Brain microvascular endothelial cell (primary cell): ENCODE measurements around the gene DEGS2.

ENCODE experiments used
- DNase-seq: peaks from one replicate; pipeline ENCODE4 v3.0.0-alpha.2; 2020
- H3K27ac ChIP-seq: fragments of 250-450 bp; sonication (Bioruptor Pico); 2 replicates; pipeline ENCODE4 v1.5.1; 2020; ENCODE audit warnings: mild to moderate bottlenecking, moderate library complexity
- H3K27me3 ChIP-seq: fragments of 250-450 bp; sonication (Bioruptor Pico); replicated peaks from 2 replicates; pipeline ENCODE4 v1.5.1; 2020; ENCODE audit warnings: mild to moderate bottlenecking
- H3K36me3 ChIP-seq: fragments of 250-450 bp; sonication (Bioruptor Pico); replicated peaks from 2 replicates; pipeline ENCODE4 v1.5.1; 2020; ENCODE audit warnings: mild to moderate bottlenecking
- H3K4me3 ChIP-seq: 2 replicates; pipeline ENCODE4 v1.5.1; 2011; ENCODE audit warnings: low read depth, mild to moderate bottlenecking, control low read depth, low read length, moderate library complexity
- in situ Hi-C: cut with HindIII; loops from 2 replicates; pipeline ENCODE4 v1.10.0; 2017; ENCODE audit warnings: low sequenced_read_pairs, low pct_ligation_motif_present
- TF ChIP-seq, protein P1 (sequence below): IDR thresholded peaks from 2 replicates; pipeline ENCODE4 v1.5.1; 2011; ENCODE audit warnings: low read depth, mild to moderate bottlenecking, moderate library complexity, low read length, control low read depth, inconsistent platforms; ENCODE audit errors: missing control alignments

The DEGS2 gene

DNA sequence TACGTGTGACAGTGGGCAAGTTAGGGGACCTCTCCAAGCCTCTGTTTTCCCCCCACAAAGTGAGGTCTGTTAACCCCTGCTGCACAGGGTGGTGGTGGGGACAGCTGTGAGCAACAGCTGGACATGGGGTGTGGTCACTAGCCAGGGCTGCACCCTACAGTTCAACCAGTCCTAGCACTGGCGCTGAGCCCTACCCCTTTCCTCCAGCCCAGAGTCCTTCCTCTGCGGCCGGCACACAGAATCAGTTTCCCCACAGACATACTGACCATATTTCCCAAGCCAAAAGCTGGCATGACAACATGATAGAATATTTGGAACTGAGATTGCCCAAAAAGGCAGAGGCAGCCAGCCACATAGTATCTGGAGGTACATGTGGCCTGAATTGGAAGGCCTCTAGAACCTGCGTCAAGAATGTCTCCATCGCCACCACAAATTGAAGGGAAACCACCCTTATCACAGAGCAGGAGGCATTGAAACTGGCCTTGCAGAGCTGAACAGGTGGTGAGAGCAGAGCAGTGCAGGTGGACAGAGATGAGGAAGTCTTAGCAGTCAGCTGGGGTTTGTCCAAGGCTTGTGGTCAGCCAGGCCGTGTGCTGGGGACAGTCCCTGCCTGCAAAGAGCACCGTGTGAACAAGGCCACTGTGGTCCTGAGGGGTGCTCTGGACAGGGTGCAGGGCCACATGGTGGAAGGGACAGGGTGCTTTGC lies 21.2 kb downstream of the DEGS2 start:
- Histone ChIP-seq H3K27ac (no peak overlapping the region), H3K4me3 (no peak overlapping the region), H3K27me3 (no peaks in the 10 kb centered on the region), H3K36me3 (no peaks in the 10 kb centered on the region)
- in situ Hi-C loops: no loop called here
- TF ChIP-seq, protein P1, sequence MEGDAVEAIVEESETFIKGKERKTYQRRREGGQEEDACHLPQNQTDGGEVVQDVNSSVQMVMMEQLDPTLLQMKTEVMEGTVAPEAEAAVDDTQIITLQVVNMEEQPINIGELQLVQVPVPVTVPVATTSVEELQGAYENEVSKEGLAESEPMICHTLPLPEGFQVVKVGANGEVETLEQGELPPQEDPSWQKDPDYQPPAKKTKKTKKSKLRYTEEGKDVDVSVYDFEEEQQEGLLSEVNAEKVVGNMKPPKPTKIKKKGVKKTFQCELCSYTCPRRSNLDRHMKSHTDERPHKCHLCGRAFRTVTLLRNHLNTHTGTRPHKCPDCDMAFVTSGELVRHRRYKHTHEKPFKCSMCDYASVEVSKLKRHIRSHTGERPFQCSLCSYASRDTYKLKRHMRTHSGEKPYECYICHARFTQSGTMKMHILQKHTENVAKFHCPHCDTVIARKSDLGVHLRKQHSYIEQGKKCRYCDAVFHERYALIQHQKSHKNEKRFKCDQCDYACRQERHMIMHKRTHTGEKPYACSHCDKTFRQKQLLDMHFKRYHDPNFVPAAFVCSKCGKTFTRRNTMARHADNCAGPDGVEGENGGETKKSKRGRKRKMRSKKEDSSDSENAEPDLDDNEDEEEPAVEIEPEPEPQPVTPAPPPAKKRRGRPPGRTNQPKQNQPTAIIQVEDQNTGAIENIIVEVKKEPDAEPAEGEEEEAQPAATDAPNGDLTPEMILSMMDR: no peak
- DNase-seq: no peak

DNA sequence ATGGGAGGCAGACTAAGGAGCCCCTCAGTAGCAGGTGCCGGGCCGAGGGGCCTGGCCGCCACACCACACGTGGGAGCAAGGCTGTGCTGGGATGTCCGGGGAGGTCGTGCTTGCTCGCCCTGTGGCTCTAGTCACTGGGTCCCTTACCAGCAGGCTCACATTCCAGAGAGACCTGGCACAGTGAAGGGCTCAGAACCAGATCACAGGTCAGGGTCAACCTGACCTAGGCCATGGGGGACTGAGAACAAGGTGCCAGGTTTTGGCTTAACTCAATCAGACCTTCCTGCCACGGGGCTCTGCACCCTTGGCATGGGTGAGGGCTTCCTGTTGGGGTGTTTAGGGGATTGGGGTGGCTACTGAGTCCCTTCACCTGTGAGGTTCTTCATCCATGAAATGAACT lies 22.3 kb downstream of the DEGS2 start:
- in situ Hi-C loops: no loop called here
- DNase-seq: no peak
- no peaks in the 10 kb centered on the region for H3K27me3 ChIP-seq
- no peak overlapping the region for H3K27ac ChIP-seq
- TF ChIP-seq, protein P1: no peak
- no peaks in the 10 kb centered on the region for H3K36me3 ChIP-seq
- no peak overlapping the region for H3K4me3 ChIP-seq

DNA sequence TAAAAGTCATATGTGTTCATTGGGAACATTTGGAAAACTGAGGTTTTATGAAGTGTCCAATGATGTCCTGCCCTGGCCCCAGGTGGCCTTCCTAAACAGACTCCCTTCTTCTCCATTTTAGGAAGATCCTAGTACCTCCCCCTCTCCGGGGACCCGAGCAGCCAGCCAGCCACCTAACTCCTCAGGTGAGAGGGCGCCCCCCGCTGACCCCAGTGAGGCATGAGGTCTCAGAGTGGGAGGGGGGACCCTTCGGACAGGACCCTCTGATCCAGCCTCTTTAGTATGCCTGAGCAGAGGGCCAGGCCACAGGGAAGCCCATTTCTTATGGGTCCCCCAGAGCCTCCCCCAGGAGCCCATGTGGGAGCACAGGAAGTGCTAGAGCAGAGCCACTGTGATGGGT lies 23.7 kb downstream of the DEGS2 start:
- TF ChIP-seq, protein P1: no peak
- in situ Hi-C loops: no loop called here
- no peak overlapping the region for H3K27ac ChIP-seq
- H3K27me3 ChIP-seq: no peaks in the 10 kb centered on the region
- DNase-seq: no peak
- H3K36me3 ChIP-seq: no peaks in the 10 kb centered on the region
- no peak overlapping the region for H3K4me3 ChIP-seq

DNA sequence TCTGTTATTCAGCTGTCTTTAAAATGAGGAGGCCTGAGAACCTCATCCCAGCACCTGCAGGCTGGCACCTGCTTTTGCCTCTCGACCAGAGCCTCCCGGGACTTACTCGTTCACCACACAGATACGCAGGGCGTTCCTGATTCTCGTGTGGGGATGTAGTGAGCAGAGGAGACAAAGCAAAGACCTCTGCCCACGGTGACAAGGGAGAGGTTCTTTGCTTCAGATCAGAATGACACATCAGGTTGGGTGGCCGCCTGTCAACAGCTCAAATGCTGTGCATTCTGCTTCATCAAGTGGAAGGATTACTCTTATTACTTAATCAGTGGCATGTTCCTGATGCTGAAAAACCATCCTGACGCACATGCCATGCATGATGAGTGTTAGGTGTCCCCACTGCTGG lies 24.4 kb downstream of the DEGS2 start:
- Histone ChIP-seq H3K36me3 (no peaks in the 10 kb centered on the region), H3K4me3 (no peak overlapping the region), H3K27me3 (no peaks in the 10 kb centered on the region), H3K27ac (no peak overlapping the region)
- TF ChIP-seq, protein P1: no peak
- in situ Hi-C loops: no loop called here
- no peak for DNase-seq

DNA sequence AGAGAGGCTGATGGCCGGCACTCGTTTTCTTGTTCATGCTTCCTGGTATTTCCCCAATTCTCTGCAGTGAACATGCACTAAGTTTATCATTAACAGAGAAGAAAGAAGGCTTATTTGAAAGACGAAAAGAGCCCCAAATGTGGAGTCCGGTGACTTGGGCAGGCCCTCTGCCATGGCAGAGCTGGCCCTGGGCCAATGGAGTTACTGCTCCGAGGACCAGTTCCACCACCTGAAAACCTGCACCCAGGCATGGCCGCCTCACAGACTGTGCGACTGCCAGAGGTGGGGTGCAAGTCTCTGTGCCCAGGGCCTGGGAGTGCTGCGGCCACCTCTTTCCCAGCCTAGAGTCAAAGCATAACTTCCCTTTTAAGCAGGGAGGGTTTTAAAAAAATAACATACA lies 24.9 kb downstream of the DEGS2 start:
- DNase-seq: no peak
- TF ChIP-seq, protein P1: no peak
- no peaks in the 10 kb centered on the region for H3K36me3 ChIP-seq
- H3K4me3 ChIP-seq: no peak overlapping the region
- H3K27me3 ChIP-seq: no peaks in the 10 kb centered on the region
- no peak overlapping the region for H3K27ac ChIP-seq
- in situ Hi-C loops: no loop called here
